Measurements from ENCODE around the gene ZSWIM5.
"Not testable (repeated sequence)": the region's sequence is repeated elsewhere in the genome, so short reads cannot be mapped to it uniquely, and the experiment has no call there.

The ZSWIM5 gene

DNA sequence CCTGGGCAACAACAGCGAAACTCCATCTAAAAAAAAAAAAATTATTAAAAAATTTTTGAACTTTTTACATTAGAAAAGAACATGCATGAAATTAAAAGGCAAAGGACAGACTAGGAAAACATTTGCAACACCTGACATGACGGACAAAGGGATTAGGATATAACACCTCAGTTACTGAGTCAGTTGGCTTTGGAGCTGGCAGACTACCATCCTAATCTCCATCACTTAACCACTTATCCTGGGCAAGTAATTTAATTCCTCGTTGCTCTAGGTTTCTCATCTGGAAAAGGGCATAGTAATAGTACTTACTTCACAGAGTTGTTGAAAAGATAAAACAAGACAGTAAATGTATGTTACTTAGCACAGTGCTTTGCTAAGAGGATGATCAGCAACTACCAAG lies 207.2 kb downstream of the ZSWIM5 start:
- DNase-seq, result no peak

DNA sequence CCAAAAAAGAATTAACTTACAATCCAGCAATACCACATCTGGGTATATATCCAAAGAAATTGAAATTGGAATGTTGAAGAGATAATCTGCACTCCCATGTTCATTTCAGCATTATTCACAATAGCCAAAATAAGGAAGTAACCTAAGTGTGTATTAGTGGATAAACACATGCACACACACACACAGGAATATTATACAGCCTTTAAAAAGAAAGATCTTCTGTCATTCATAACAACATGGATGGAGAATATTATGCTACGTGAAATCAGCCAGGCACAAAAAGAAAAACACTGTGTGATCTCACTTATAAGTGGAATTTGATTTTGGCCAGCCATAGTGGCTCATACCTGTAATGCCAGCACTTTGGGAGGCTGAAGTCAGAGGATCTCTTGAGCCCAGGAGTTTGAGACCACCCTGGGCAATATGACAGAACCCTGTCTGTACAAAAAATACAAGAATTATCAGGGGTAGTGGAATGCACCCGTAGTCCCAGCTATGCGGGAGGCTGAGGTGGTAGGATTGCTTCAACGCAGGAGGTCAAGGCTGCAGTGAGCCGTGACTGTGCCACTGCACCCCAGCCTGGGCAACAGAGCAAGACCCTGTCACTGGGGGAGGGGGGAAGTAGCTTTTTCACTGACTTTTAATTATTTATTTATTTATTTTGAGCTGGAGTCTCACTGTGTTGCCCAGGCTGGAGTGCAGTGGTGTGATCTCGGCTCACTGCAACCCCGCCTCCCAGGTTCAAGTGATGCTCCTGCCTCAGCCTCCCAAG lies 210.8 kb downstream of the ZSWIM5 start:
- no peak for DNase-seq

DNA sequence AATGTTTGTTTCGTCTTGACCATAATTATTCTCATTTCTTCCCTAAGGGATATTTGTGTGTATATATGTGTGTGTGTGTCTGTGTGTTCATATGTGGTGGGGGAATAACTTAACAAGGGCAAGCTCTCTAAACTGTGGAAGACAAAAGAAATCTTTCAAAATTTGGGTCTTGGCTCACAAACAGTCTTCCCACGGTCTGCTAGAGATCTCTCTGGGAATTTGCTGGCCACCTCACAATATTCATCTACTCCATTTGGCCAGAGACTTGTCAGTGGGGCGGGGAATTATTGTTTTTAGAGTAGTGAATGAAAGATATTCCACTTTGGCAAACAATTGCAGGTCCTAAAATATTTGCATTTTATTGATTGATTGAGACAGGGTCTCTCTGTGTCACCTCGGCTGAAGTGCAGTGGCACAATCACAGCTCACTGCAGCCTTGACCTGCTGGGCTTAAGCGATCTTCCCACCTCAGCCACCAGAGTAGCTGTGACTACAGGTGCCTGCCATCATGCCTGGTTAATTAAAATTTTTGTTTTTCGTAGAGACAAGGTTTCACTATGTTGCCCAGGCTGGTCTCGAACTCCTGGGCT lies 212.0 kb downstream of the ZSWIM5 start:
- DNase-seq, result no peak

DNA sequence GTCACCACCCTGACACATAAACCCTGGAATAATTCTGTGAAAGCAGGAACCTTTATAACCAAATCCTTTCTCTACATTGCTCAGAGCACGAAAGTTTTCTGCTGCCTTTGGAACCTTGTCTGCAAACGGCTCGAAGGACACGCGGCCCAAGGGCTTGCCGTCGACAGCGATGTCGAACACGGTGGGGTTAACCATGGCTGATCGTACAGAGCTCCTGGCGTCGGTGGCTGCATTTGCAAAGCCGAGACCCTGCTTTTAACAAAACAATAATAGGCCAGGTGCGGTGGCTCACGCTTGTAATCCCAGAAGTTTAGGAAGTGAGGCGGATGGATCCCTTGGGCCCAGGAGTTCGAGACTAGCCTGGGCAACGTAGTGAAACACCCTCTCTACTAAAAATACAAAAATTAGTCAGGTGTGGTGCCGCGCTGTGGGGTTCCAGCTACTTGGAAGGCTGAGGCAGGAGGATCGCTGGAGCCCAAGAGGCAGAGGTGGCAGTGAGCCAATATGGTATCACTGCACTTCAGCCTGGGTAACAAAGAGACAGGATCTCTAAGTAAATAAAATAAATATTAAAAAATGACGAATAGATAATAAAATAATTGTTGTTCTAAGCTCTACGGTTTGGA lies 217.8 kb downstream of the ZSWIM5 start:
- no peak for DNase-seq

DNA sequence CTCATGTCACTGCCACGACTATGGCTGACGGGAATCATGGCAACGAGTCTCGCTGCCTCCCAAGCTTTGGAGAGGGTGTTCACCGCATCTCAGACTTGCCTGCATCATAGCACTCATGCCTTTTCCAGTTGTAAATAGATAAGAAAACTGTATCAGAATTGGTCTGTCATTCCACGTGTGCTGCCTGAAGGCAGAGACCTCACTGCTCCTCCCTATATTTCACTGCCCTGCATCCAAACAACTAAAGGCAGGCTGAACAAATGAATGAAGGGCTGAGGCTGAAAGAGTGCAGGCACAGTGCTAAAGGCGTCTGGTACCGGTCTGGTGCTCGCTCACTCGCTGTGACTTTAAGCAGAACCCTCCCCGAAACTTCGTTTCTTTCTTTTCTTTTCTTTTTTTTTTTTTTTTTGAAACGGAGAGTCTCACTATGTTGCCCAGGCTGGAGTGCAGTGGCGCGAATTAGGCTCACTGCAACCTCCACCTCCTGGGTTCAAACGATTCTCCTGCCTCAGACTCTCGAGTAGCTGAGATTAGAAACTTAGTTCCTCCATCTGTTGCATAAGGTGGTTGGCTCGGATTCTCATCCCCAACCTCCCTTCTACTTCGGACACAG lies 220.6 kb downstream of the ZSWIM5 start:
- DNase-seq, result no peak

DNA sequence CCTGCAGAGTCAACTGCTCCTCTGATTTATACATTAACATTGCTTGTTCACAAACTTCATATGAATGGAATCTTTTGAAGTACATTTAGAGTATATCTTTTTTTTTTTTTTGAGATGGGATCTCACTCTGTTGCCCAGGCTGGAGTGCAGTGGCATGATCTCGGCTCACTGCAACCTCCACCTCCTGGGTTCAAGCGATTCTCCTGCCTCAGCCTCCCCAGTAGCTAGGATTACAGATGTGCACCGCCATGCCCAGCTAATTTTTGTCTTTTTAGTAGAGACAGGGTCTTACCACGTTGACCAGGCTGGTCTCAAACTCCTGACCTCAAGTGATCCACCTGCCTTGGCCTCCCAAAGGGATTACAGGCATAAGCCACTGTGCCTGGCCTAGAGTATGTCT lies 229.0 kb downstream of the ZSWIM5 start:
- DNase-seq, result not testable (repeated sequence)

DNA sequence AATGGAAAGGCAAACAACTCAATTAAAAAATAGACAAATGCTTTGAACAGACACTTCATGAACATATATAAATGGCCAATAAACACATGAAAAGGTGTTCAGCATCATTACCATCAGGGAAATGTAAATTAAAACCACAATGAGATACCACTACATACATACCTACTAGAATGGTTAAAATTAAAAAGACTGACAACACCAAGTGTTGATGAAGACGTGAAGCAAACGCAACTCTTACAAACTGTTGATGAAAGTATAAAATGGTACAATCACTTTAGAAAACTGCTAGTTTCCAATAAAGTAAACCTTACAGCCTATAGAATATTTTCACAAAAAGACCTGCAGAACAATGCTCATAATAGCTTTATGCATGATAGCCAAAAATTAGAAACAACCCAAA lies 230.2 kb downstream of the ZSWIM5 start:
- DNase-seq, result no peak

DNA sequence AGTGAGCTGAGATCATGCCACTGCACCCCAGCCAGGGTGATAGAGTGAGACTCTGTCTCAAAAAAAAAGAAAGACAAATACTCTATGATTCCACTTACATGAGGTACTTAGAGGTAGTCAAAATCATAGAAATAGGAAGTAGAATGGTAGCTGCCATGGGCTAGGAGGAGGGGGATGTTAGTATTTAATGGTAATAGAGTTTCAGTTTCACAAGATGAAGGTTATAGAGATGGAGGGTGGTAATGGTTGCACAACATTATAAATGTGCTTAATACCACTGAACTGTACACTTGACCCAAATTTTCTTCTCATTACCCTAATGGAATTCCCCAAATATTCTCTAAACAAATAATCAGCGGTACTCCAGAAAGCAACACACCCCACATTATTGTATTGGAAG lies 232.8 kb downstream of the ZSWIM5 start:
- DNase-seq, result no peak

DNA sequence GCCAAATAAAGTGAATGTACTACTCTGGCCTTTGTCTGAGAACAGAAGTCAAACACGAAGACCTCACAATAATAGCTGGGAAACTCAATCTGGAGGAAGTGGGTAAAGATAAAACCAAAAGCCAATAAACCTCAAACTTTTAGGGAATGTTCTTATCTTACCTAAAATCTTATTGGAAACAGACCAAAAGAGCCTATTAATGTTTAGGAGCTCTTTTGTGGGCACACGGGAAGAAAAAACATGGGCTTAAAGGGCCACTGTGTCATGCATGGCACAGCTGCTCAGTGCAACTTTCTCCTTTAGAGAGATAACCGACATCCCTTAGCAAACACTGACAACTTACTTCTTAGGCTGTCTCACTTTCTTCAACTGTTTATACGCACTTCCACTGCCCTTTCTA lies 236.1 kb downstream of the ZSWIM5 start:
- DNase-seq, result no peak

Measured in inflammatory macrophage treated with lipopolysaccharide for 1 hour (primary cell).